DMS153 treated with DMSO at 0.1 percent for 48 hours (cell line): ENCODE measurements around the gene BAK1.

Source experiments
- DNase-seq: peaks from one replicate; lab custom pipeline; 2025; ENCODE audit not compliant: unreplicated experiment; lab: John Stamatoyannopoulos, UW

BAK1 gene

GRCh38 chr6:33579828-33580714 is at the start of gene BAK1:
TSS of gene BAK1 (minus strand) at chr6:33580276. CDS start at chr6:33577604, 2,672 bp downstream.
- peak; percentile 83 for DNase-seq

GRCh38 chr6:33628401-33628964 is 48.4 kb upstream of the BAK1 start:
- peak; percentile 57 for DNase-seq

- DNase-seq: no peak
Measured at GRCh38 chr6:33627876-33628275, 47.8 kb upstream of the BAK1 start.

- no peak for DNase-seq
Measured at GRCh38 chr6:33624856-33625255, 44.8 kb upstream of the BAK1 start.

GRCh38 chr6:33623895-33624381 is 43.9 kb upstream of the BAK1 start:
- DNase-seq: no peak

GRCh38 chr6:33622456-33623431 is 42.7 kb upstream of the BAK1 start:
- no peak for DNase-seq

GRCh38 chr6:33621711-33622388 is 41.8 kb upstream of the BAK1 start:
- DNase-seq: peak; percentile 15

- DNase-seq: peak; percentile 38
Measured at GRCh38 chr6:33620856-33621710, 41.0 kb upstream of the BAK1 start, which contains the start of gene ITPR3. TSS of gene ITPR3 (plus strand) at chr6:33621322. CDS start at chr6:33621603, 281 bp downstream.

GRCh38 chr6:33620158-33620855 is 40.2 kb upstream of the BAK1 start:
- DNase-seq: peak; percentile 64

GRCh38 chr6:33619166-33619840 is 39.2 kb upstream of the BAK1 start:
- no peak for DNase-seq

GRCh38 chr6:33616913-33617312 is 36.8 kb upstream of the BAK1 start:
- no peak for DNase-seq

- no peak for DNase-seq
Measured at GRCh38 chr6:33616113-33616512, 36.0 kb upstream of the BAK1 start.

GRCh38 chr6:33613795-33614168 is 33.7 kb upstream of the BAK1 start:
- DNase-seq: no peak

GRCh38 chr6:33613146-33613794 is 33.2 kb upstream of the BAK1 start:
- DNase-seq: no peak

- no peak for DNase-seq
Measured at GRCh38 chr6:33610779-33611732, 31.0 kb upstream of the BAK1 start.

GRCh38 chr6:33610067-33610466 is 30.0 kb upstream of the BAK1 start:
- DNase-seq: no peak

GRCh38 chr6:33609528-33609927 is 29.5 kb upstream of the BAK1 start:
- no peak for DNase-seq
